ENCODE measurements around the gene MRGPRX4.

The MRGPRX4 gene

DNA sequence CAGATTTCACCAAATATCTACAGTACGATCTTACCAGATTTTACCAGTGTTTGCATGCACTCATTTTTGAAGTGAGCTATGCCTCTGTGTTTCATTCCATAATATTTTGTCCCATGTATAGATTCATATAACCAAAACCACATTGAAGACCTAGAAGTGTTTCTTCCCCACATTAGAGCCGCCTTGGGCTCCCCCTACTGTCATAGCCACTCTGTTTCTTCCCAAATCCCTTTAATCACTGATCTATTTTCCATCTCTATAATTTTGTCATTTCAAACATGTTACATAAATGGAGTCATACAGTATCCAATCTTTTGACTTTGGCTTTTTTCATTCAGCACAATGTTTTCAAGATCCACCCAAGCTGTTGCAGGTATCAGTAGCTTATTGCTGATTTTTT lies 27.6 kb upstream of the MRGPRX4 start:
- DNase-seq (ENCODE audit: extremely low spot score): no peak
- TF ChIP-seq ELF4 (IDR thresholded peaks at IDR 0.05): no peak
- TF ChIP-seq FOXK2 (IDR thresholded peaks at IDR 0.05): no peak
- no peak for TF ChIP-seq NFRKB (IDR thresholded peaks at IDR 0.05)
- TF ChIP-seq BHLHE40 (IDR thresholded peaks at IDR 0.05; ENCODE audit: borderline replicate concordance): no peak
- no peak for TF ChIP-seq SUZ12 (IDR thresholded peaks at IDR 0.05)
- no peak for TF ChIP-seq L3MBTL2 (conservative IDR thresholded peaks at IDR 0.05)
- no peak for TF ChIP-seq FOXA1 (IDR thresholded peaks at IDR 0.05)
- TF ChIP-seq HDGF (IDR thresholded peaks at IDR 0.05; ENCODE audit: borderline replicate concordance): no peak
- TF ChIP-seq SP1 (IDR thresholded peaks at IDR 0.05): no peak
- TF ChIP-seq FOXM1 (IDR thresholded peaks at IDR 0.05; ENCODE audit: borderline replicate concordance): no peak
- no peak for TF ChIP-seq CTBP1 (IDR thresholded peaks at IDR 0.05; ENCODE audit: borderline replicate concordance)
- no peak for TF ChIP-seq ARNT (IDR thresholded peaks at IDR 0.05)
- TF ChIP-seq TARDBP (IDR thresholded peaks at IDR 0.05): no peak
- CTCF ChIA-PET: interaction anchor here (0.6 kb wide), 1 partner anchor 30 kb away, joined by 5 read pairs; no protein-coding TSS in a partner anchor
- POLR2A ChIA-PET: no interaction called here

DNA sequence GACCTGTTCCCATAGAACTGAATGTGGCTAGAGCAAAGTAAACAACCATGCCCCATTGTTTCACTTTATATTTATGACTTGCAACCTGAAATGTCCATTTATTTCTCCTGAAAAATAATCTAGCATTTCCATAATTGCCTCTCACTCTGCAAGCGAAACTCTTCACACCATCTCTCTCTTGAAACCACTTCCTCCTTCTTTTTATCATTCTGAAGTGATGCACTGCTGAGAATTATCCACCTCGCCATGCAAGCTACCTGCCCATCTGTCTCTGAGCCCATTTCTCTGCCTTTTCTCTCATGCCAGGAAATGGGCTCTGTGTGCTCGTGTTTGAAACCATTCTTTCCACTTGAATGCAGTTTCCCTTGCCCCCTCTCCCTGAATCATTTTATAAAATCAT lies 26.8 kb upstream of the MRGPRX4 start:
- CTCF ChIA-PET: no interaction called here

DNA sequence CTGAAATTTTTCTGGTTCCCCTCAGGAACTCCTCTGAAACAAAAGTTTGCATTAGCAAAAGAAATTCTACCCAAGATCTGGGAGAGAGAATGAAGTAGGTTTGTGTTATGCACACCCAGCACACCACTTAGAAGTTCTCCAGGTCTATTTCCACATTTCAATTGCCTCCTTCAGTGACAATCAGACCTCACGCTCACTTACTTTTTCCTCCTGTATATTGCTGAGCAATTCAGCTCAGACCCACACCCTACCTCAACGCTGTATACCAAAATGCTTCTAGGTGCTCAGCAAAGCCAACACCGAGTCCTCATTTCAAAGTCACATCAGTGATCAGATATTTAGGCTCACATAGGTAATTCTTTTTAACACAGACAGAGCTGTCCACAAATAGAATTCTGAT lies 21.1 kb upstream of the MRGPRX4 start:
- no peak for TF ChIP-seq ZNF384 (IDR thresholded peaks at IDR 0.05)
- no peak for TF ChIP-seq LEF1 (IDR thresholded peaks at IDR 0.05; ENCODE audit: borderline replicate concordance)
- no peak for TF ChIP-seq FOXA1 (IDR thresholded peaks at IDR 0.05)
- TF ChIP-seq L3MBTL2 (conservative IDR thresholded peaks at IDR 0.05): no peak
- no peak for DNase-seq (ENCODE audit: extremely low spot score)
- POLR2A ChIA-PET: interaction anchor here (0.7 kb wide), 1 partner anchor 46 kb away, joined by 3 read pairs; the partner anchor contains the start of gene SAAL1
- CTCF ChIA-PET: no interaction called here

More for the DNA sequence above, 26.8 kb upstream of the MRGPRX4 start:
- TF ChIP-seq SUZ12 (IDR thresholded peaks at IDR 0.05) (no peak), FOXM1 (IDR thresholded peaks at IDR 0.05; ENCODE audit: borderline replicate concordance) (no peak), ARNT (IDR thresholded peaks at IDR 0.05) (no peak), BHLHE40 (IDR thresholded peaks at IDR 0.05; ENCODE audit: borderline replicate concordance) (no peak), L3MBTL2 (conservative IDR thresholded peaks at IDR 0.05) (no peak), HDGF (IDR thresholded peaks at IDR 0.05; ENCODE audit: borderline replicate concordance) (no peak), CTBP1 (IDR thresholded peaks at IDR 0.05; ENCODE audit: borderline replicate concordance) (no peak), SP1 (IDR thresholded peaks at IDR 0.05) (no peak), TARDBP (IDR thresholded peaks at IDR 0.05) (no peak), NFRKB (IDR thresholded peaks at IDR 0.05) (no peak), LEF1 (IDR thresholded peaks at IDR 0.05; ENCODE audit: borderline replicate concordance) (no peak), ZNF384 (IDR thresholded peaks at IDR 0.05) (no peak), ELF4 (IDR thresholded peaks at IDR 0.05) (no peak), FOXK2 (IDR thresholded peaks at IDR 0.05) (no peak)
- TF ChIP-seq, protein P1, sequence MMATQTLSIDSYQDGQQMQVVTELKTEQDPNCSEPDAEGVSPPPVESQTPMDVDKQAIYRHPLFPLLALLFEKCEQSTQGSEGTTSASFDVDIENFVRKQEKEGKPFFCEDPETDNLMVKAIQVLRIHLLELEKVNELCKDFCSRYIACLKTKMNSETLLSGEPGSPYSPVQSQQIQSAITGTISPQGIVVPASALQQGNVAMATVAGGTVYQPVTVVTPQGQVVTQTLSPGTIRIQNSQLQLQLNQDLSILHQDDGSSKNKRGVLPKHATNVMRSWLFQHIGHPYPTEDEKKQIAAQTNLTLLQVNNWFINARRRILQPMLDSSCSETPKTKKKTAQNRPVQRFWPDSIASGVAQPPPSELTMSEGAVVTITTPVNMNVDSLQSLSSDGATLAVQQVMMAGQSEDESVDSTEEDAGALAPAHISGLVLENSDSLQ (IDR thresholded peaks at IDR 0.05): no peak
- POLR2A ChIA-PET: no interaction called here
- no peak for DNase-seq (ENCODE audit: extremely low spot score)

DNA sequence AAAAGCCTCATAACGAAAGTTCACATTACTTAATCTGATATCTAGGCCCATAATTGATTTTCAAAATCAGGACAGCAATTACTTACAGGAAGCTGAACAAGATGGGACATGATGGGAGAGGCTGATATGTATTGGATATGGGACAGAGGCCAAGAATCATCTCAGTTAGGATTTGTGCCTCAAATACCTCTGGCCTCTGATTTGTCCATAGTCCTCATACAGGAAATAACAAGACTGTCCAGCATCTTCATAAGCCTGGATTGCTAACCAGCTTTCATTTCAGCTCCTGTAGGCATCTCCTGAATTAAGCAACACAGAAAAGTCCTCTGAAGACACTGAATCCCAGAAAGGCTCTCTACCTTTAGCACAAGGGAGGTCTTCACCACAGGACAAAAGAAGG lies 4.3 kb upstream of the MRGPRX4 start:
- ChIA-PET CTCF (no interaction called here), POLR2A (no interaction called here)
- TF ChIP-seq SP1 (IDR thresholded peaks at IDR 0.05): no peak
- TF ChIP-seq ARNT (IDR thresholded peaks at IDR 0.05): no peak
- TF ChIP-seq TARDBP (IDR thresholded peaks at IDR 0.05): no peak
- TF ChIP-seq FOXK2 (IDR thresholded peaks at IDR 0.05): no peak
- no peak for TF ChIP-seq SUZ12 (IDR thresholded peaks at IDR 0.05)
- no peak for TF ChIP-seq NFRKB (IDR thresholded peaks at IDR 0.05)
- TF ChIP-seq, protein P1 (IDR thresholded peaks at IDR 0.05): no peak
- TF ChIP-seq FOXM1 (IDR thresholded peaks at IDR 0.05; ENCODE audit: borderline replicate concordance): no peak
- no peak for TF ChIP-seq BHLHE40 (IDR thresholded peaks at IDR 0.05; ENCODE audit: borderline replicate concordance)
- no peak for TF ChIP-seq HDGF (IDR thresholded peaks at IDR 0.05; ENCODE audit: borderline replicate concordance)
- no peak for TF ChIP-seq L3MBTL2 (conservative IDR thresholded peaks at IDR 0.05)
- no peak for TF ChIP-seq FOXA1 (IDR thresholded peaks at IDR 0.05)
- TF ChIP-seq ELF4 (IDR thresholded peaks at IDR 0.05): no peak
- no peak for TF ChIP-seq CTBP1 (IDR thresholded peaks at IDR 0.05; ENCODE audit: borderline replicate concordance)
- TF ChIP-seq LEF1 (IDR thresholded peaks at IDR 0.05; ENCODE audit: borderline replicate concordance): no peak
- TF ChIP-seq ZNF384 (IDR thresholded peaks at IDR 0.05): no peak
- no peak for DNase-seq (ENCODE audit: extremely low spot score)

DNA sequence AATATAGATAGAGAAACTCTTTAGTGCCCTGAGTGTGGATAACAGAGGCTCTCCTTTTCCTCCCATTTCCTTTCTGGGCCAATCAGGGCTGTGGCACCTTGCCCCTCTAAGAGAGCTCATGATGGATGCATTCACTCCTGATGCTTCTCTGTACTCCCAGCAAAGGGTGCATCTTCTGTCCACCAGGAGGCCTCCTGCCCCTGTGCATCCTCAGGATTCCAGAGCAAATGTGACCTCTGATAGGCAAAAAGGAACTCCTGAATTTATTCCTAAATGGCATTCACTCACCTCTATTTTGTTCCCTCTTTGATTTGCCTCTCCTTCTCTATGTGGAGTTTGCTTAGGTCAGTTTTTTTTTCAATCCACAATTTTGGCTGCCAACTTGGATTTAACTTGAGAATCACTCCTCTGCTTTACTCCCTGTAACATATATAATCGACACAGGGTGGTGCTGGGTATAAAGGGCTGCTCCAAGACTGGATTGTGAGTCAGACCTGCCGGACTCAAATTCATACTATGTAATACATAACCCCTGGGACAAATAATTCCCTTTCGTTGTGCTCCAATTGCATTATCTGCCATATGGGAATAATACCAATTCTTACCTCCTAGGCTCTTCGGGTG lies 1.1 kb upstream of the MRGPRX4 start:
- peak; percentile 46 for DNase-seq (ENCODE audit: extremely low spot score)
- CTCF ChIA-PET: interaction anchor here (0.7 to 1.0 kb wide), 4 partner anchors 24 to 113 kb away, joined by 3 to 4 read pairs (median 4); no protein-coding TSS in a partner anchor
- POLR2A ChIA-PET: no interaction called here
- no peak for TF ChIP-seq ARNT (IDR thresholded peaks at IDR 0.05)
- TF ChIP-seq FOXA1 (IDR thresholded peaks at IDR 0.05): no peak
- TF ChIP-seq, protein P1 (IDR thresholded peaks at IDR 0.05): no peak
- no peak for TF ChIP-seq FOXM1 (IDR thresholded peaks at IDR 0.05; ENCODE audit: borderline replicate concordance)

DNA sequence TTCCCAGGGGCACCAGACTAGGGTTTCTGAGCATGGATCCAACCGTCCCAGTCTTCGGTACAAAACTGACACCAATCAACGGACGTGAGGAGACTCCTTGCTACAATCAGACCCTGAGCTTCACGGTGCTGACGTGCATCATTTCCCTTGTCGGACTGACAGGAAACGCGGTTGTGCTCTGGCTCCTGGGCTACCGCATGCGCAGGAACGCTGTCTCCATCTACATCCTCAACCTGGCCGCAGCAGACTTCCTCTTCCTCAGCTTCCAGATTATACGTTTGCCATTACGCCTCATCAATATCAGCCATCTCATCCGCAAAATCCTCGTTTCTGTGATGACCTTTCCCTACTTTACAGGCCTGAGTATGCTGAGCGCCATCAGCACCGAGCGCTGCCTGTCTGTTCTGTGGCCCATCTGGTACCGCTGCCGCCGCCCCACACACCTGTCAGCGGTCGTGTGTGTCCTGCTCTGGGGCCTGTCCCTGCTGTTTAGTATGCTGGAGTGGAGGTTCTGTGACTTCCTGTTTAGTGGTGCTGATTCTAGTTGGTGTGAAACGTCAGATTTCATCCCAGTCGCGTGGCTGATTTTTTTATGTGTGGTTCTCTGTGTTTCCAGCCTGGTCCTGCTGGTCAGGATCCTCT lies 709 bp downstream of the MRGPRX4 start:
- POLR2A ChIA-PET: no interaction called here
- DNase-seq (ENCODE audit: extremely low spot score): no peak
- no peak for TF ChIP-seq FOXM1 (IDR thresholded peaks at IDR 0.05; ENCODE audit: borderline replicate concordance)
- TF ChIP-seq ZNF384 (IDR thresholded peaks at IDR 0.05): no peak
- TF ChIP-seq TARDBP (IDR thresholded peaks at IDR 0.05): no peak
- TF ChIP-seq HDGF (IDR thresholded peaks at IDR 0.05; ENCODE audit: borderline replicate concordance): no peak
- TF ChIP-seq BHLHE40 (IDR thresholded peaks at IDR 0.05; ENCODE audit: borderline replicate concordance): no peak
- TF ChIP-seq LEF1 (IDR thresholded peaks at IDR 0.05; ENCODE audit: borderline replicate concordance): no peak
- no peak for TF ChIP-seq FOXA1 (IDR thresholded peaks at IDR 0.05)
- TF ChIP-seq ARNT (IDR thresholded peaks at IDR 0.05): no peak
- TF ChIP-seq NFRKB (IDR thresholded peaks at IDR 0.05): no peak
- no peak for TF ChIP-seq CTBP1 (IDR thresholded peaks at IDR 0.05; ENCODE audit: borderline replicate concordance)
- CTCF ChIA-PET: no interaction called here
